PC-3 (cell line): ENCODE data around the gene CEACAM5. TPM values are rescaled to one million over a fixed set of nuclear protein-coding genes. Genes with fewer than 3 reads are reported as not detected.

Experiments
- ATAC-seq: fragments of 200-7000 bp; cut with Tn5 transposase; 2 replicates; pipeline ENCODE4 v1.9.1; 2020; ENCODE audit warnings: mild to moderate bottlenecking, moderate library complexity
- BruUV-seq: library from RNA; stranded (reverse); fragments of 400-500 nt; replicated peaks from 2 replicates; lab custom pipeline; 2021; lab: Mats Ljungman, UMichigan
- CTCF ChIA-PET: fragments of 300-600 bp; sonication (Branson Sonifier 250); formaldehyde crosslinking; loops from one replicate; lab custom pipeline; 2022; ENCODE audit warnings: antibody characterized with exemption; lab: Charles Lee
- POLR2A ChIA-PET: fragments of 300-600 bp; sonication (Branson Sonifier 250); formaldehyde crosslinking; loops from one replicate; lab custom pipeline; 2022; ENCODE audit warnings: antibody characterized with exemption; ENCODE audit not compliant: unreplicated experiment; lab: Charles Lee
- DNase-seq: peaks from one replicate; pipeline ENCODE4 v3.0.0-alpha.2; 2015
- H2AFZ ChIP-seq: fragments of 300-600 bp; sonication (generic); 2 replicates; pipeline ENCODE4 v1.6.0; 2016; ENCODE audit warnings: antibody characterized with exemption, low read length
- H3F3A ChIP-seq: fragments of 300-600 bp; sonication (generic); one replicate; pipeline ENCODE4 v1.6.0; 2017; ENCODE audit warnings: antibody characterized with exemption, low read length, control low read depth, mild to moderate bottlenecking; ENCODE audit not compliant: unreplicated experiment
- H3K27ac ChIP-seq: fragments of 300-600 bp; sonication (generic); 2 replicates; pipeline ENCODE4 v1.5.1; 2016; ENCODE audit warnings: mild to moderate bottlenecking, low read length
- H3K27me3 ChIP-seq: fragments of 300-600 bp; sonication (generic); 2 replicates; pipeline ENCODE4 v1.6.1; 2016; ENCODE audit warnings: low read length, mixed read lengths
- H3K36me3 ChIP-seq: fragments of 300-600 bp; sonication (generic); 2 replicates; pipeline ENCODE4 v1.6.1; 2016; ENCODE audit warnings: low read depth, mixed run types, low read length, mixed read lengths
- H3K4me1 ChIP-seq: fragments of 300-600 bp; sonication (generic); 2 replicates; pipeline ENCODE4 v1.5.1; 2016; ENCODE audit warnings: low read length; ENCODE audit not compliant: insufficient read depth
- H3K4me2 ChIP-seq: fragments of 300-600 bp; sonication (generic); 2 replicates; pipeline ENCODE4 v1.6.0; 2016; ENCODE audit warnings: low read length
- H3K4me3 ChIP-seq: fragments of 300-600 bp; sonication (generic); 2 replicates; pipeline ENCODE4 v1.5.1; 2016; ENCODE audit warnings: mild to moderate bottlenecking, low read length, mixed read lengths
- H3K79me2 ChIP-seq: fragments of 300-600 bp; sonication (generic); 2 replicates; pipeline ENCODE4 v1.6.1; 2017; ENCODE audit warnings: low read length, mixed read lengths
- H3K9ac ChIP-seq: fragments of 300-600 bp; sonication (generic); 2 replicates; pipeline ENCODE4 v1.6.0; 2016; ENCODE audit warnings: mild to moderate bottlenecking, low read length
- H3K9me2 ChIP-seq: fragments of 300-600 bp; sonication (generic); replicated peaks from 2 replicates; pipeline ENCODE4 v1.6.1; 2016; ENCODE audit warnings: mixed run types, low read length, mixed read lengths
- H3K9me3 ChIP-seq: fragments of 300-600 bp; sonication (generic); 2 replicates; pipeline ENCODE4 v1.6.1; 2016; ENCODE audit warnings: low read length, mixed read lengths
- H4K20me1 ChIP-seq: fragments of 300-600 bp; sonication (generic); 2 replicates; pipeline ENCODE4 v1.6.1; 2016; ENCODE audit warnings: low read length, mixed read lengths
- CTCF ChIP-seq: fragments of 300-600 bp; sonication (generic); conservative IDR thresholded peaks from 2 replicates; pipeline ENCODE4 v1.5.1; 2017; ENCODE audit warnings: antibody characterized with exemption, low read depth, mild to moderate bottlenecking, low read length
- EZH2 ChIP-seq: fragments of 300-600 bp; sonication (generic); IDR thresholded peaks from one replicate; pipeline ENCODE4 v1.6.1; 2017; ENCODE audit warnings: antibody characterized with exemption, mild to moderate bottlenecking, low read length; ENCODE audit not compliant: unreplicated experiment
- EZH2phosphoT487 ChIP-seq: fragments of 300-600 bp; sonication (generic); IDR thresholded peaks from 2 replicates; pipeline ENCODE4 v1.6.1; 2018; ENCODE audit warnings: mild to moderate bottlenecking, antibody characterized with exemption, low read length, borderline replicate concordance
- intact Hi-C: fragments of 100-400 bp; cut with micrococcal nuclease; formaldehyde crosslinking; loops from 2 replicates; pipeline ENCODE4 v1.9.0; 2023
- total RNA-seq: library from RNA; depleted of rRNA; stranded (reverse); fragments of >200 nt; gene quantifications from 2 replicates; pipeline ENCODE4 v1.2.3, GENCODE V29; 2014

The CEACAM5 gene
- total RNA-seq, 1 experiment from 2014 or later, result 2.8 TPM

GRCh38 chr19:41687419-41687818, 21.0 kb upstream of the CEACAM5 start:
- no peaks in the 10 kb centered on the region for H3K4me1 ChIP-seq
- no peak overlapping the region for H3K4me3 ChIP-seq
- H3K4me2 ChIP-seq, result no peak overlapping the region
- intact Hi-C loops, result no loop called here
- BruUV-seq, result no TSS peak
- no peaks in the 10 kb centered on the region for H3F3A ChIP-seq
- no peak overlapping the region for H3K9ac ChIP-seq
- TF ChIP-seq EZH2phosphoT487, result no peak
- no peak for TF ChIP-seq EZH2
- no peak for TF ChIP-seq CTCF
- ChIA-PET CTCF (no interaction called here), POLR2A (no interaction called here)
- no peak overlapping the region for H3K27ac ChIP-seq
- no peak overlapping the region for H2AFZ ChIP-seq
- no peaks in the 10 kb centered on the region for H3K9me3 ChIP-seq
- no peaks in the 10 kb centered on the region for H3K9me2 ChIP-seq
- no peaks in the 10 kb centered on the region for H3K36me3 ChIP-seq
- ATAC-seq (no peak), DNase-seq (no peak)
- H3K27me3 ChIP-seq, result peaks cover 20% of the 10 kb centered on the region; the same call in 1 of the 2 replicates
- no peaks in the 10 kb centered on the region for H3K79me2 ChIP-seq
- no peaks in the 10 kb centered on the region for H4K20me1 ChIP-seq

- Histone ChIP-seq H3K79me2 (no peaks in the 10 kb centered on the region), H3F3A (no peaks in the 10 kb centered on the region), H3K9me2 (no peaks in the 10 kb centered on the region), H3K4me1 (no peaks in the 10 kb centered on the region), H4K20me1 (no peaks in the 10 kb centered on the region), H3K27me3 (peaks cover 13% of the 10 kb centered on the region; the same call in 1 of the 2 replicates), H2AFZ (no peak within 1 kb of the TSS), H3K27ac (no peak within 1 kb of the TSS), H3K9ac (no peak within 1 kb of the TSS), H3K36me3 (no peaks in the 10 kb centered on the region), H3K4me3 (no peak within 1 kb of the TSS), H3K9me3 (no peaks in the 10 kb centered on the region), H3K4me2 (no peak within 1 kb of the TSS)
- DNase-seq, result no peak
- ChIA-PET POLR2A (no interaction called here), CTCF (no interaction called here)
- intact Hi-C loops, result no loop called here
- TF ChIP-seq EZH2 (no peak), CTCF (no peak), EZH2phosphoT487 (no peak)
- ATAC-seq, result no peak
- no TSS peak for BruUV-seq
These were observed 20.3 kb upstream of the CEACAM5 start, which contains the start of gene CEACAM7 for GRCh38 chr19:41688098-41688497. Gene CEACAM7, minus strand, starts transcription at chr19:41688270. Its CDS starts 105 bp downstream, at chr19:41688165.

GRCh38 chr19:41688687-41689086, 19.7 kb upstream of the CEACAM5 start:
- no peak overlapping the region for H3K4me3 ChIP-seq
- no peak overlapping the region for H3K27ac ChIP-seq
- no peak for TF ChIP-seq CTCF
- no peak for TF ChIP-seq EZH2
- no peak for TF ChIP-seq EZH2phosphoT487
- no peak overlapping the region for H2AFZ ChIP-seq
- no peaks in the 10 kb centered on the region for H3K4me1 ChIP-seq
- H3K4me2 ChIP-seq, result no peak overlapping the region
- BruUV-seq, result no TSS peak
- H3K9ac ChIP-seq, result no peak overlapping the region
- H4K20me1 ChIP-seq, result no peaks in the 10 kb centered on the region
- intact Hi-C loops, result no loop called here
- no peaks in the 10 kb centered on the region for H3F3A ChIP-seq
- H3K27me3 ChIP-seq, result peaks cover 7% of the 10 kb centered on the region; the same call in 1 of the 2 replicates
- H3K9me3 ChIP-seq, result no peaks in the 10 kb centered on the region
- no peaks in the 10 kb centered on the region for H3K9me2 ChIP-seq
- no peaks in the 10 kb centered on the region for H3K79me2 ChIP-seq
- ChIA-PET POLR2A (no interaction called here), CTCF (no interaction called here)
- H3K36me3 ChIP-seq, result no peaks in the 10 kb centered on the region
- ATAC-seq (no peak), DNase-seq (no peak)
